Lung (tissue), 12 donors: ENCODE measurements around the gene SSTR1. TPM values are rescaled to one million over a fixed set of nuclear protein-coding genes. Genes with fewer than 3 reads are reported as not detected.

Experiments used
- ATAC-seq: fragments of 200-7000 bp; cut with Tn5 transposase; one replicate; pipeline ENCODE4 v1.9.1; 2020; ENCODE audit warnings: moderate number of reproducible peaks; ENCODE audit not compliant: insufficient read depth, low FRiP score
- DNase-seq, 3 donors: peaks; one replicate each; pipeline ENCODE4 v3.0.0-alpha.2; 2013 to 2017
- H3K27ac ChIP-seq, 2 donors: one replicate each; pipeline ENCODE4 v1.5.1; 2013; ENCODE audit warnings: mild to moderate bottlenecking in 2 of 2, moderate library complexity in 2 of 2, control low read depth in 1 of 2, inconsistent platforms in 1 of 2, low read depth in 1 of 2, low read length in 1 of 2
- H3K27me3 ChIP-seq, 3 donors: one replicate each; pipeline ENCODE4 v1.5.1; 2013; ENCODE audit warnings: low read length in 2 of 3; ENCODE audit not compliant: control insufficient read depth in 3 of 3, insufficient read depth in 3 of 3
- H3K36me3 ChIP-seq, 4 donors: one replicate each; pipeline ENCODE4 v1.5.1; 2013; ENCODE audit warnings: low read length in 4 of 4, mild to moderate bottlenecking in 1 of 4, moderate library complexity in 1 of 4; ENCODE audit not compliant: control insufficient read depth in 4 of 4, insufficient read depth in 4 of 4
- H3K4me1 ChIP-seq, 5 donors: one replicate each; pipeline ENCODE4 v1.5.1; 2013; ENCODE audit warnings: low read length in 5 of 5, mild to moderate bottlenecking in 2 of 5, moderate library complexity in 1 of 5; ENCODE audit not compliant: control insufficient read depth in 5 of 5, insufficient read depth in 5 of 5
- H3K4me3 ChIP-seq: one replicate; pipeline ENCODE4 v1.5.1; 2013; ENCODE audit warnings: mild to moderate bottlenecking, control low read depth, moderate library complexity
- H3K9ac ChIP-seq, 2 donors: one replicate each; pipeline ENCODE4 v1.5.1; 2013; ENCODE audit warnings: low read length in 2 of 2, control low read depth in 1 of 2; ENCODE audit not compliant: insufficient read depth in 1 of 2
- H3K9me3 ChIP-seq, 4 donors: one replicate each; pipeline ENCODE4 v1.5.1; 2013; ENCODE audit warnings: low read length in 3 of 4, mild to moderate bottlenecking in 1 of 4, moderate library complexity in 1 of 4; ENCODE audit not compliant: control insufficient read depth in 4 of 4, insufficient read depth in 3 of 4
- WGBS, 2 donors: extraction: QIAGEN DNeasy Blood & Tissue Kit; methylation state at CpG; one replicate each; pipeline ENCODE4 v1.1.7; 2013; 5-methylcytosine and 5-hydroxymethylcytosine counted together
- polyA plus RNA-seq, 2 donors: library from polyadenylated mRNA; stranded (reverse); fragments of 200-250 nt; gene quantifications; one replicate each; pipeline ENCODE4 v1.2.1, GENCODE V29; 2013
- total RNA-seq, 2 donors: library from RNA; depleted of rRNA in 1 of 2; stranded (reverse); fragments of >200 nt in 1 of 2; gene quantifications; one replicate each; pipeline ENCODE4 v1.2.1, GENCODE V29; 2014 to 2021
- TF ChIP-seq, protein P1 (sequence below): IDR thresholded peaks from 2 replicates; pipeline ENCODE4 v1.5.1; 2012; ENCODE audit warnings: mild to moderate bottlenecking; ENCODE audit errors: control extremely low read depth, extremely low read depth
- donor health status: control.
- donor health status: control.
- donor health status: Bipolar disorder and iron deficiency.
- donor health status: healthy.
- donor health status: DM: yes; HTN: yes; CAD: no.

The SSTR1 gene
- total and polyA plus RNA-seq, 4 donors: 1.6 to 7.9 (median 3.2) TPM

DNA sequence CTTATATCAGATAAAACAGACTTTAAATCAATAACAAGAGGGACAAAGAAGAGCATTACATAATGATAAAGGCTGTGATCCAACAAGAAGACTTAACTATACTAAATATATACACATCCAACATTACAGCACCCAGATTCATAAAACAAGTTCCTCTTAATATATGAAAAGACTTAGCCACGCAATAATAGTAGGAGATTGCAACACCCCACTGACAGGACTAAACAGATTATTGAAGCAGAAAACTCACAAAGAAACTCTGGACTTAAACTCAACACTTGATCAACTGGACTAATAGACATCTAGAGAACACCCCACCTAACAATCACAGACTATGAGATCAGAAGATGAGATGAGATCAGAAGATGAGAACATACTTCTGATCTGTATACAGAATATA is 53.9 kb downstream of the SSTR1 start:
- no peak for DNase-seq

More for the DNA sequence above, 53.9 kb downstream of the SSTR1 start:
- TF ChIP-seq, protein P1, sequence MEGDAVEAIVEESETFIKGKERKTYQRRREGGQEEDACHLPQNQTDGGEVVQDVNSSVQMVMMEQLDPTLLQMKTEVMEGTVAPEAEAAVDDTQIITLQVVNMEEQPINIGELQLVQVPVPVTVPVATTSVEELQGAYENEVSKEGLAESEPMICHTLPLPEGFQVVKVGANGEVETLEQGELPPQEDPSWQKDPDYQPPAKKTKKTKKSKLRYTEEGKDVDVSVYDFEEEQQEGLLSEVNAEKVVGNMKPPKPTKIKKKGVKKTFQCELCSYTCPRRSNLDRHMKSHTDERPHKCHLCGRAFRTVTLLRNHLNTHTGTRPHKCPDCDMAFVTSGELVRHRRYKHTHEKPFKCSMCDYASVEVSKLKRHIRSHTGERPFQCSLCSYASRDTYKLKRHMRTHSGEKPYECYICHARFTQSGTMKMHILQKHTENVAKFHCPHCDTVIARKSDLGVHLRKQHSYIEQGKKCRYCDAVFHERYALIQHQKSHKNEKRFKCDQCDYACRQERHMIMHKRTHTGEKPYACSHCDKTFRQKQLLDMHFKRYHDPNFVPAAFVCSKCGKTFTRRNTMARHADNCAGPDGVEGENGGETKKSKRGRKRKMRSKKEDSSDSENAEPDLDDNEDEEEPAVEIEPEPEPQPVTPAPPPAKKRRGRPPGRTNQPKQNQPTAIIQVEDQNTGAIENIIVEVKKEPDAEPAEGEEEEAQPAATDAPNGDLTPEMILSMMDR: no peak
- Histone ChIP-seq H3K4me1 (no peaks in the 10 kb centered on the region), H3K27ac (no peak overlapping the region), H3K9me3 (peaks cover 0 to 5% (median 2%) of the 10 kb centered on the region in 4 donors), H3K36me3 (no peaks in the 10 kb centered on the region), H3K9ac (no peak overlapping the region), H3K4me3 (no peak overlapping the region), H3K27me3 (peaks cover 0 to 3% (median 0%) of the 10 kb centered on the region in 3 donors)
- 42 to 71% methylated on average over 1 of the region's 1 CpG for WGBS, 2 donors
- no peak for ATAC-seq

Other genes starting within 250 kb of the SSTR1 start
- gene CLEC14A, start 48.2 kb downstream of the SSTR1 start, total RNA-seq: 10 to 100 TPM; 91.3 to 97.7 TPM
- gene CLEC14A, start 48.2 kb downstream of the SSTR1 start, polyA plus RNA-seq: 10 to 100 TPM; 28.4 to 75.3 TPM